HG02623 (cell line): ENCODE measurements around the gene NEMP1.
"Not testable (repeated sequence)": the region's sequence is repeated elsewhere in the genome, so short reads cannot be mapped to it uniquely, and the experiment has no call there.

Experiments used
- ATAC-seq: cut with Tn5 transposase; IDR thresholded peaks from one replicate; pipeline ENCODE4 v1.9.1; 2021; ENCODE audit warnings: moderate library complexity; ENCODE audit not compliant: unreplicated experiment

Gene NEMP1

DNA sequence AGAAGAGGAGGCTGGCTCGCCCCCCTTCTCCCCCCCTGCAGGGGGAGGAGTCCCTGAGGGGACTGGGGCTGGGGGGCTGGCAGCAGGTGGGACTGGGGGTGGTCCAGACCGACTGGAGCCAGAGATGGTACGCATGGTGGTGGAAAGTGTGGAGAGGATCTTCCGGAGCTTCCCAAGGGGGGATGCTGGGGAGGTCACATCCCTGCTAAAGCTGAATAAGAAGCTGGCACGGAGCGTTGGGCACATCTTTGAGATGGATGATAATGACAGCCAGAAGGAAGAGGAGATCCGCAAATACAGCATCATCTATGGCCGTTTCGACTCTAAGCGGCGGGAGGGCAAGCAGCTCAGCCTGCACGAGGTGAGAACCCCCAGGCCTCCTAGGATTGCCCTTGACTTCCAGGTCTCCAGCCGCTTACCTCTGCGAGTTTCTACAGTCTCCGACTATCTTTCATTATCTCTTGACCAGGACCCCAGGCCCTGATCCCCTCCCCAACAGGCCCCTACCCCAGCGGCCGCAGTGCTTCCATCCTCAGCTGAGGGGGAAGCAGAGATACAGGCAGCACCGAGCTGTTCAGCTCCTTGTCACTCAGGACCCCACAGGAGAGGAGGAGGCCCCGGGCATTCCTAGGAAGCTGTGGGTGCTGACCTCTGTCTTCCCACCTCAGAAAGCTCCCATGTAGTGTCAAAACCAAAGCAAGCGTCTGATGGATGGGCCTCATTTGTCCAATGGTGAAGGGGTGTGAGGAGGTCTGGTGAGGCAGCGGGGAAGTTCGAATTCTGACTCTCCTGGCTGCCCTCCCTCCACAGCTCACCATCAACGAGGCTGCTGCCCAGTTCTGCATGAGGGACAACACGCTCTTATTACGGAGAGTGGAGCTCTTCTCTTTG lies 13.3 kb upstream of the NEMP1 start:
- ATAC-seq = no peak

DNA sequence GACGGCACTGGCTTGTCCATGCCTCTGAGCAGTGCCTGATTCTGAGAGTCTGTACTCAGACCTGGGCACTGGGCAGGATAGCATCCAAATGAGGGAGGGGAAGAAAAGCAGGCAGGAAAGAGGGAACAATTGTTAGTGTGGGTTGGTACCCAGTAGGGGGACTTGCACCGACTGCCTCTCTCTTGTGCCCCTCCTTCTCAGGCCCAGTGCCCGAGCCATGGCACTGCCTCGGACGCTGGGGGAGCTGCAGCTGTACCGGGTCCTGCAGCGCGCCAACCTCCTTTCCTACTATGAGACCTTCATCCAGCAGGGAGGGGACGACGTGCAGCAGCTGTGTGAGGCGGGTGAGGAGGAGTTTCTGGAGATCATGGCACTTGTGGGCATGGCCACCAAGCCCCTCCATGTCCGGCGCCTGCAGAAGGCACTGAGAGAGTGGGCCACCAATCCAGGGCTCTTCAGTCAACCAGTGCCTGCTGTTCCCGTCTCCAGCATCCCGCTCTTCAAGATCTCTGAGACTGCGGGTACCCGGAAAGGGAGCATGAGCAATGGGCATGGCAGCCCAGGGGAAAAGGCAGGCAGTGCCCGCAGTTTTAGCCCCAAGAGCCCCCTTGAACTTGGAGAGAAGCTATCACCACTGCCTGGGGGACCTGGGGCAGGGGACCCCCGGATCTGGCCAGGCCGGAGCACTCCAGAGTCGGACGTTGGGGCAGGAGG lies 12.5 kb upstream of the NEMP1 start:
- no peak for ATAC-seq

DNA sequence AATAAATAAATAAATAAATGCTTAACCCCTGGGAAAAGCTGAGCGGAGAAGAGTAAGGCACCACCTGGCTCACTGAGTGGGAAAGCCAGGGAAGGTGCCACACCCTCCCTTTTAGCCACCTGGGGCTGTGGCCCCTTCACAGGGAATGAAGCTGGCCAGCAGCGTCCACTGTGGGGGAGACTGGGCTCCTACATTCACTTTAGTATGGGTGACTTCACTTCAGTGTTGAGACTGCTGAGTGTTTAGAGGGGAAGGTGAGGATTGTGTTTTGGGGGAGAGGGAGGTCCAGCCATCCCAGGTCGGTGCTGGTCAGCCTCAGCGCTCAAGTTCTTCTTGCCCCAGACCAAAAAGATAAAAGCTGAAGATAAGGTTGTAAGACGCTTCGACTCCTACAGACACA lies 11.9 kb upstream of the NEMP1 start:
- ATAC-seq = no peak

DNA sequence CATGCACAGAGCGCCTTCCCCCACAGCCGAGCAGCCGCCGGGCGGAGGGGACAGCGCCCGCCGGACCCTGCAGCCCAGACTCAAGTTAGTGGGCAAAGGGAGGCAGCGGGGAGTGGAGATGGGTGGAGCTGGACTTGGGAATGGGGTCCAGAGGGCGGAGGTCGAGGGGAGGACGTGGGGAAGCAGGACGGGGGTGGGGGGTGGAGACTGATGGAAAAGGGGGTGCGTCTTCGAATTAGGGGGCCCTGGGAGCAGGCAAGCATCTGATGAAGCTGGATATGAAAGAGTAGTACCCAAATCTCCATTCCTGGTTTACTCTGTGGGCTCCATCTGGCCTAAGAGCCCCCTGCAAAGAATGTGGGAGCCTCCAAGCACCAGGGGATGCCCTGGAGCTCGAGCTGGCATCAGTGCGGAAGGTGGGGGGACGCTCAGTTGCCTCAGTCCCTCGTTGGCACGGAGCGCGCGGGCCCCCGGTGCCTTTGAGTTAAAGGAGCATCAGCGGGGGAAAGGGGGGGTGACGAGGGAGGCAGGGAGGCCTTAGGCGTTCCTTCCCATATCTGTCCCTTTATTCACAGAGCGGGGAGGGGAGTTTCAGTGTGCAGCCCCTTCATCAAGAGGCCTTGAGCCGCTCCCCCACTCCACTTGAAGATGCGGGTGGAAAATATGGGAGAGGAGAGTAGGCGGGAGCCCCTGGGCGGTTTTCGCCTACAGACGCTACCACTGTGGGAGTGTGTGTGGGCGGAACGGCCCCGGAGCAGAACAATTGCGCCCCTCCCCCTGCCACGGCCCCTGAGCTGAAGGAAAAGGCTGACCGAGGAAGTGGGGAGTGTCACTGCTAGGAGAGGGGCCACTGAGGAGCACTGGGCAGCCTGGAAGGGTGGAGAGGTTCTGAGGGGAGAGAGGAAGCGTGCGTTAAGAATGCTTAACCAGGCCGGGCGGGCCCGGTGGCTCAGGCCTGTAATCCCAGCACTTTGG lies 11.0 kb upstream of the NEMP1 start:
- no peak for ATAC-seq

DNA sequence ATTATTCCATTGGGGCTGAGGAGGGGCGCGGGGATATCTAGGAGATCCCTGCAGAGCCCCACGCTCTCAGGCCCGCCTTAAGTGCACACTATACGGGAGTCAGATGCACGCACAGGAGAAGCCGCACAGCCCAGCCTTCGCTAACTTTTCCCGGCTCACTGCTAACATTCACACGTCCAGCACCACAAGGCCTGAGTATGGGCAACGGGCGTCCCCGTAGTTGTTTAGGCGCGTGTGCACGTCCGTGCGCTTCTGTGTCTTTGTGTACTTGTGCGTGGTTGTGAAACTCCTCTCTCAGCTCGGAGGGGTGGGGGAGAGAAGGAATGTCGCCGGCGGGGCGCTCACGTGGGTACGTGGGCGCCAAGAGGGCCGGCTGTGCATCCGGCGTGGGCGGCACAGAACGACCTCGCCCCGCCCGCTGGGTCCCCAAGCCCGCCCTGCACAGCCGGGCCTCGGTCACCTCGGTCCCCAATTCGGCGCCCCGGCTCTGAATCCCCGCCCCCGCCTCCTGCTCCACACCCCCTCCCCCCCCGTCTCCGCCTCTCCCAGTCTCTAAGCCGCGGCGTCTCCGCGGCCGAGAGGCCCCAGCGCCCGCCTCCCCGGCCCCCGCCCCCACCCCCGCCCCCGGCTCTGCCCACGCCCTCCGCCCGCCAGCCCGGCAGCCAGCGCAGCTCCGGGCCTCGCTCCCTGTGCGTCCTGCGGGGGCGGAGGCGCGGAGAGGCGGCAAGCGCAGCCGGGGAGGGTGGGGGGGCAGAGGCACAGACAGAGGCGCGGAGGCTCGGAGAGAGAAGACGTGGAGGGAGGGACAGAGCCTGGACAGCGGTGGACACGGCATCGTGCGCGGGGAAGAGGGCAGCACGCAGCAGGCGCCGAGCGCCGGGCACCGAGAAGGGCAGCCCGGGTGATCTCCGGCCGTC lies 10.0 kb upstream of the NEMP1 start, which contains the start of gene NAB2:
NAB2 (plus strand) TSS at position 761 of the 917 bp plus-strand sequence. CDS start 158 bp downstream, outside the sequence.
- ATAC-seq = peak; percentile 54

DNA sequence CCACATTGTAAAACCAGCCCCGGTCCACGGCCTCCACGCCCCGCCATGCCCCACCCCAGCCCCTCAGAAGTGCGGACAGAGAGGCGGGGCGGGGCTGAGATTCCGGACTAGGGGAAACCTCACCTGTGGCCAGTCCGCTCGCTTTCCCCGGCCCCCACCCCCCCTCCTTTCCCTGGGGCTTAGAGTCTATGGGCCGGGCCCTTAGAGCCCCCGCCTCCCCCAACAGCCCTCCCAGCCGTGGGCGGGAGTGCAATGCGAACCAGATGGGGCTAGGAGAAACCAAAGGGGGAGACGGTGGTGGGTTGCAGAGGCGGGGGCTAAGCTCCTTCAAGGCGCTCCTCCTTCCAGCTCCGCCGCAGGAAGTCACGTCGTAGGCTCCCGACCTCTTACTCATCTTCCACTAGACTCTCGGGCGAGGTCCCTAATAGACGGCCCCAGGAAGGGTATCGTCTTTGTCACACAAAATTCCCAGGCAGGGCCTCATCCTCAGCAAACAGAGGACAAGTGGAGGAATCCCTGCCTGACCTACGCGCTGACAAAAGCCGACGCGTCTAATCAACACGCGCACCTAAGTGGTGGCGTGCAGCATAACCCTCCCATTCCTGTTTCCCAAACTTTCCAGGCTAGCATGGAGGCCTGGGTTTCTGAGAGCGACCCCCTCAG lies 9.2 kb upstream of the NEMP1 start:
- ATAC-seq = peak; percentile 24

DNA sequence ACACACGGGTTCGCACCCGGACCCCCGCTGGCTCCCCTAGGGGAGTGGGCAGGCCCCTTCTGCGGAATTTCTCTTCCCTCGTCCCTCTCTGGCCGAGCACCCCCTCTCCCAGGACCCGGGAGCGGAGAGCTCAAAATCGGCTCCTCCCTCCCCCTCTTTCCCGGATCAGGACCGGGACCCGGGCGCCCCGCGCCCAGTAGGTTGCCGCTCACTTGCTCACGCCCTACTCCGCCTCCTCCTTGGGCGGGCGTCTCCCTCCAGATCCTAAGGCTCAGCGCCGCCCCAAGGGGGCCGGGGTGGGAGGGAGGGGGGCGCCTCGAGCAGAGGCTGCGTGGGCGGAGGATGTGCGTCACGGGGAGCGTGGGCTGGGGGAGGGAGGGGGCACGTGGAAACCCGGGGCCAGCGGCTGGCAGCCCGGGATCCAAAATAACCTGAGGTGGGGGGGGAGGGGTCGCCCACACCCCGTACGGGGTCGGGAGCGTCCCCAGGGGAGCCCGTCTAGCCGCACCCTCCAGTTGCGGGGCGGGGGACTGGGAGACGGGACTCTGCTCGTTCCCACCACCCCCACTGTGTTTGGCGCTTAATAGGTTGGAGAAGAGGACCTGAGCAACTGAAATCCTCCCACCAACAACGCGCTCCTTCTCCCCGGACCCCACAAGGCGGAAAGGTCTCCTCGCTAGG lies 8.6 kb upstream of the NEMP1 start:
- peak; percentile 26 for ATAC-seq

DNA sequence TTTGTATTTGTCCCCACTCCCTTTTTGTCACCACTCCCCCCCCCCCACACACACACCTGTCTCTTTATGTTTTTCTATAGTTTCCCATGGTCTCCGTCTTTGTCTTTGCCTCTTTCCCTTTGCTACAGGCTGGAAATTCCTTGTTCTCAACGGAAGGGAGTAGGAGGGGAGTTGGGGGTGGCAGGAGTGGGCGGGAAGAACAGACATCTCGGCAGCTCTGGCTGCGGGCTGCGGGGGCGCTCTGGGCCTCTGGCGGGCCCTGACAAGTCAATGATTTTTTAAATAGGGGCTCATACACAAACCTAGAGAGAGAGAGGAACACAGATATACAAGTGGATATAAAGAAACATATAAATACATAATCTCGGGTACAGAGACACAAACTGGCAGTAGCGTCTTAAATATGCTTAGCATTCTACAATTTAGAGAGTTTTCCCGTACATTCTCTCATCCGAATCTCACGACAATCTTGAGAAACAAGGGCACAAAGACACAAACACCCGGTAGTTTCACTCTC lies 8.0 kb upstream of the NEMP1 start:
- no peak for ATAC-seq

DNA sequence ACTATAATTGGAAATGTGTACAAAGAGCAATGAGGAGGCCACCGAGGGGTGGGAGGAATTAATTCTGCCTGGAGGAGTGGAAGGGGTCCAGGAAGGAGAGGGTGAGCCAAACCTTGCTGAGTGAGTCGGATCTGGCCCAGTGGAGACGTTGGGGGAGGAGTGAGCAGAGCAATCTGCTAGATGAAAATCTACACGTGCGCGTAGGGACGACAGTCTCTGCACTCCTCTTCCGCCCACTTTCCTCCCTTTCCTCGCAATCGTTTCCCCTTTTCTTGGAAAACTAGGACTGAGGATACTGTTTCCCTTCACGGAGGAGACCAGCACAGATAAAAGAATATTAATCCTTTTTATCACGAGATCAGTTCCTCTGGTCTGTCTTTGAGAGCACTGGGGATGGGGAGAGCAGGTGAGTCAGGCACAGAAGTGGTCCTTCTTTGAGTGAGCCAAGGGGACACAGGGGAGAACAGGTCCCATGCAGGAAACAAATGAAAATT lies 7.5 kb upstream of the NEMP1 start:
- no peak for ATAC-seq

DNA sequence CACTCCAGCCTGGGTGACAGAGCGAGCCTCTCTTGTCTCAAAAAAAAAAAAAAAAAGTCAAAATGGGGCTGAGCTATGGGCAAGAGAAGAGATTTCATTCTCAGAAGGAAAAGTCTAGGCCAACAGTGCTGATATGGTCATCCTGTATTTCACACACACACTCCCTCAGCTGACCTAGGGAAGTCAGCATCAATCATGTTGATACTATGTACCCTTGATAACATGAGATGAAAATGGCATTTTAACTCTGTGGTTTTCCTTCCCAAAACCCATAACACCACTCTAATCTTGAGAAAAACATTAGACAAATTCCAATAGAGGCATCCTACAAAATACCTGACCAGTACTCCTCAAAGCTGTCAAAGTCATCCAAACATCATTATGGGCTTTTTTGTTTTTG lies 2.3 kb upstream of the NEMP1 start:
- no peak for ATAC-seq

DNA sequence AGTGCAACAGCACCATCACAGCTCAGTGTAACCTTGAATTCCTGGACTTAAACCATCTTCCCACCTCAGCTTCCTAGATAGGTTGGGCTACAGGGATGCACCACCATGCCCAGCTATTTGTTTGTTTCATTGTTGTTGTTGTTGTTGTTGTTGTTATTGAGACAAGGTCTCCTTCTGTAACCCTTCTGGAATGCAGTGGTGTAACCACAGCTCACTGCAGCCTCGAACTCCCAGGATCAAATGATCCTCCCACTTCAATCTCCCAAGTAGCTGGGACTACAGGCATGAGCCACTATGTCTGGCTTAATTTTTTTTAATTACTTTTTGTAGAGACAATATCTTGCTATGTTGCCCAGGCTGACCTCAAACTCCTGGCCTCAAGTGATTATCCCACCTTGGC lies 1.2 kb upstream of the NEMP1 start:
- no peak for ATAC-seq

DNA sequence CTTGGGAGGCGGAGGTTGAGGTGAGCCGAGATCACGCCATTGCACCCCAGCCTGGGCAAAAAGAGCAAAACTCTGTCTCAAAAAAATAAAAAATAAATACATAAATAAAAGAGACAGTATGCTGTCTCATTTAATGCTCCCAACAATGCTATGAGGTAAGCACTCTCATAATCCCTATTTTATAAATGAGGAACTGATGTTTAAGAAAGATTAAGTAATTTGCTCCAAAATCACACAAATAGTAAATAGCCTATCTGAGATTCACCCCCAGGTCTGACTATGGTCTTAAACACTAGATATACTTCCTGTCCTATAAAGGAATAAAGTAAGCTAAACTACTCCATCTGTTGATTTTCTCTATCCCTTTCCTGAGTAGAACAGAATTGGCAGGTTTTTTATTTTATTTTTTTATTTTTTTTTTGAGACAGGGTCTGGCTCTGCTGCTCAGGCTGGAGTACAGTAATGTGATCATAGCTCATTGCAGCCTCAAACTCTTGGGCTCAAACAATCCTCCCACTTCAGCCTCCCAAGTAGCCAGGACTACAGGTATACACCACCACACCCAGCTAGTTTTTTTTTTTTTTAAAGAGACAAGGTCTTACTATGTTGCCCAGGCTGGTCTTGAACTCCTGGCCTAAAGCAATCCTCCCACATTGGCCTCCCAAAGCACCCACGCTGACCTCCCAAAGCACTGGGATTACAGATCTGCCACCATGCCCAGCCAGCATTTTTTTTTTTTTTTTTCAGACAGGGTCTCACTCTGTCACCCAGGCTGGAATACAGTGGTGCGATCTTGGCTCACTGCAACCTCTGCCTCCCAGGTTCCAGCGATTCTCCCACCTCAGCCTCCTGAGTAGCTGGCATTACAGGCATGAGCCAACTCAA lies 4.8 kb downstream of the NEMP1 start:
- not testable (repeated sequence) for ATAC-seq

DNA sequence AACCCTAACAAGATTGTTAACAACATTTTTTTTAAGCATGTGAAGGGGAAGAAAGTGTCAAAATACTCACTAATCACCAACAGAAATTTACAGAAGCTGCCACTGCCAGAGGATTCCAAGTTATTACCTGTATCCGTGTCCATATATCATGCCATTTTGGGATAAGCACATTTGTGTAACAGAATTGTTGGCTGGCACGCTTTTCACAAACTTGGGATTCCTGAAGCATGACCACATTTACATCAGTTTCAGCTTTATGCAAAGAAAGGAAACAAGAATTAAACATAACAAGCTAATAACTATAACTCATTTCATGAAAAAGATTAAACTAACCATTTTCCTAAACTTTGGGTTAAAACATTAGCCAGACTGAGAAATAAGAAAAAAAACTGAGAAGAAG lies 5.9 kb downstream of the NEMP1 start:
- ATAC-seq = no peak

DNA sequence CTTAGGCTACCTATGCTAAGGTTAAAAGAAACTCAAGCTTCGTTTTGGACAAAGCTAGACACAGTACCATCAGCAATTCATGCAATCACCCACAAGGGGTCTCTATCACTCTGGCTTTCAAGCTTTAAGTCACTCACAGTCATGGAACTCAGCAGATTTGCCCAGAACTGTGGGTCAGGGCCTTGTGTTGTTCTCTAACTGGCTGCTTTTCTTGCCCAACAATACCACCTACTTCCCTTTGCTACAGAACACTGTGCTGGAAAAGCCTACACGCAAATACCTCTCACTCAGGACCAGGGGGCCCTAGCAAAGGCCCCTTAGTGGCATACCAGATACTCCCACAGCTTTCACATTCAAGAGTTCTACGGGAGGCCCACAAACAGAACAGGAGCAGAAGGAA lies 9.1 kb downstream of the NEMP1 start:
- ATAC-seq = peak; percentile 95

DNA sequence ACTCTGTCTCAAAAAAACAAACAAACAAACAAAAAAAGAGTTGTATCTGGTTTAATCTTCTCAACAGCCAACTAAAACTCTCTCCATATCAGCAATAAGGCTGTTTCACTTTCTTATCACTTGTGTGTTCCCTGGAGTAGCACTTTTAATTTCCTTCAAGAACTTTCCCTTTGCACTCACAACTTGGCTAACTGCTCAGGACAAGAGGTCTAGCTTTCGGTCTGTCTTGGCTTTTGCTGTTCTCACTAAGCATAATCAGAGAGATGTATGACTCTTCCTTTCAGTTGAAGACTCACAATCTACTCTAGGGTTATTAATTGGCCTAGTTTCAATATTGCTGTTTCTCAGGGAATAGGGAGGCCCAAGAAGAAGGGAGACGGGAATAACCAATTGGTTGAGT lies 12.3 kb downstream of the NEMP1 start:
- no peak for ATAC-seq

DNA sequence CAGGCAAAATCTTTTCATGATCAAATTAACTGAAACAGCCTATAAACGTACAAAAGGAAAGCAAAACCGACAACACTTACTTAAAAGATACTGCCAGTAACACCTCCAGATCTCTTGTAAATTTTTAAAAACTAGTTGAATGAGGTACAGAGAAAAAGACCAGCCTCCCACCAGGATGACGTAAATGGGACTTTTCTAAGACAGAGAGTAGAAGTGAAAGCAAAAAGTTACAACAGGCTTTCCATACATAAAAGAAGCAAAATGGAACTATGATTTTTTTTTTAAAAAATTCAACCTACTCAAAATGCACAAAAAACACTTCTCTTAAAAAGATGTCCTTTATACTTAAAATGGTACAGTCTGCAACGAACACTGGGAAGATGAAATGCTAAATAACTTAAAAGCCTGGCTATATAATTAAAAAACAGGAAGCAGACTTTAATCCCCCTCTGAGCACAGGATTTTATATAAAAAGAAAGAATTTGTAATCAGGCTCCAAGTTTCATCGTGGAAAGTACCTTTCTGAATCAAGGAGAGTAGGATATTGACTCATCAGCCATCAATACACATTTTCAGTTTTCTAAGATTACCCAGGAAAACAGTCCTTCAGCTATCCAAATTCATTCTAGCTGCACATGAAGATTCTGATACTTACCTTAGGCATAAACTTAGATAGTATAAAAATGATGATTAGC lies 14.5 kb downstream of the NEMP1 start:
- peak; percentile 82 for ATAC-seq

DNA sequence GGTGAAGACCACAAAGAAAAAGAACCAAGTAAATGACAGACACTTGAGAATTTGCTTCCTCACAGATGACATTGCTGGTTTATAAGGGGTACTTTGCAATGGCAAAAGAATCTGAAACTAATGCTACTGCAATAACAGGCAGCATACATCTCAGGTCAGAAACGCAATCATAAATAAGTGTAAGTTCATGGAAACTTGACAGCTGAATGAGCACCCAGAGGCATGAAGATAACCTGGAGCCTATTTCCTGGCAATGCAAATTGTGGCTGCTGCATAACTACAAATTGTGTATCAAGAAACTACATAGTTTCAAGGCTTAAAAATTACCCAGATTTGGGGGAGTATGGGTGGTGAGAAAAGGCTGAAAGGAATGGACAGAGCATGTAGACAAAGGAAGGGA lies 20.1 kb downstream of the NEMP1 start:
- ATAC-seq = no peak
